ENCODE results near the gene GPC5.

The GPC5 gene

DNA sequence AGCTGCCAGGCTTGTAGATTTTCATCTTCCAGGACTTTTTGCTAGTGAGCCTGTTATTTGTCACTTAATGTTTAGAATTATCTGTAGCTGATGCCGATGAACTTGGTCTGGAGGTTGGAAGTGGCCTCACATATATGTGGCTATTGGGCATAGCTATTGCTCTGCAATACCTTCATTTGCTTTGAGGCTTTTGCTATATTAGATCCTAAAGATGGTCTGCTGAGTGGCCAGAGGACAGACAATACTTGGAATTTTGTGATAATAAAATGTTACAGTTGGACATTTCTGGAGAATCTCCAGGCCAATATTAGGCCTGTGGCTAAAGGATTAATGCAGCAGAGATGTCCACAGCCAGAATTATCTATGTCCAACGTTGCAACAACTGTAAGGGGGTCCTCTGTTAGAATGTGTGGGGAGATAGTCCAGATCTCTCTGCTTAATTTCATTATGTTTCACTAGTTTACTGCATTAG lies 222.3 kb downstream of the GPC5 start:
- CTCF ChIA-PET = interaction anchor here (1.6 kb wide), 1 partner anchor 9 kb away, joined by 4 read pairs; no protein-coding TSS in a partner anchor
- no peak for TF ChIP-seq SUZ12 (IDR thresholded peaks at IDR 0.05)
- TF ChIP-seq ZNF384 (IDR thresholded peaks at IDR 0.05) = no peak
- TF ChIP-seq ARNT (IDR thresholded peaks at IDR 0.05) = no peak
- no peak for TF ChIP-seq ELF4 (IDR thresholded peaks at IDR 0.05)
- no peak for TF ChIP-seq CTBP1 (IDR thresholded peaks at IDR 0.05; ENCODE audit: borderline replicate concordance)
- no peak for TF ChIP-seq NFRKB (IDR thresholded peaks at IDR 0.05)
- TF ChIP-seq FOXM1 (IDR thresholded peaks at IDR 0.05; ENCODE audit: borderline replicate concordance) = no peak
- TF ChIP-seq, protein P1, sequence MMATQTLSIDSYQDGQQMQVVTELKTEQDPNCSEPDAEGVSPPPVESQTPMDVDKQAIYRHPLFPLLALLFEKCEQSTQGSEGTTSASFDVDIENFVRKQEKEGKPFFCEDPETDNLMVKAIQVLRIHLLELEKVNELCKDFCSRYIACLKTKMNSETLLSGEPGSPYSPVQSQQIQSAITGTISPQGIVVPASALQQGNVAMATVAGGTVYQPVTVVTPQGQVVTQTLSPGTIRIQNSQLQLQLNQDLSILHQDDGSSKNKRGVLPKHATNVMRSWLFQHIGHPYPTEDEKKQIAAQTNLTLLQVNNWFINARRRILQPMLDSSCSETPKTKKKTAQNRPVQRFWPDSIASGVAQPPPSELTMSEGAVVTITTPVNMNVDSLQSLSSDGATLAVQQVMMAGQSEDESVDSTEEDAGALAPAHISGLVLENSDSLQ (IDR thresholded peaks at IDR 0.05) = no peak
- POLR2A ChIA-PET = no interaction called here
- DNase-seq (ENCODE audit: extremely low spot score) = no peak

DNA sequence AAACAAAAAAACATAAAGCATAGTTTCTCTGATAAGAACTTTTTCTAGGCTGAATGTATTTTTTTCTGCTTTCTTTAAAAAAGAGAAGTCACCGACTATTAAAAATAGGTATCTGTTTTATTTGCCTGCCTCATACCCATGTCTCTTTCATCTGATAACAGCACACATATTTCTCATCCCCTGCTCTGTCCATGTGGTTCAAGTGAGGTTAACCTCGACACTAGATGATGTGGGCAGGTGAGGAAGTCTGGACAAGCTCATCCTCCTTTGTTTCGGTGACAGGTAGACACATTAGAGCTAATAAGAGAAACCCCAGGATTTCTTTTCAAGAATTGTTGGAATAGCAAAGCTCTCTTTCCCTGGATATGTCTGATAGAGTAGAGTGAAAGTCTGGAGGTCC lies 222.7 kb downstream of the GPC5 start:
- POLR2A ChIA-PET = no interaction called here
- TF ChIP-seq ZNF384 (IDR thresholded peaks at IDR 0.05) = no peak
- TF ChIP-seq HDGF (IDR thresholded peaks at IDR 0.05; ENCODE audit: borderline replicate concordance) = no peak
- TF ChIP-seq SUZ12 (IDR thresholded peaks at IDR 0.05) = no peak
- TF ChIP-seq CTBP1 (IDR thresholded peaks at IDR 0.05; ENCODE audit: borderline replicate concordance) = no peak
- no peak for TF ChIP-seq SP1 (IDR thresholded peaks at IDR 0.05)
- TF ChIP-seq LEF1 (IDR thresholded peaks at IDR 0.05; ENCODE audit: borderline replicate concordance) = no peak
- no peak for TF ChIP-seq FOXM1 (IDR thresholded peaks at IDR 0.05; ENCODE audit: borderline replicate concordance)
- CTCF ChIA-PET = no interaction called here
- no peak for DNase-seq (ENCODE audit: extremely low spot score)

DNA sequence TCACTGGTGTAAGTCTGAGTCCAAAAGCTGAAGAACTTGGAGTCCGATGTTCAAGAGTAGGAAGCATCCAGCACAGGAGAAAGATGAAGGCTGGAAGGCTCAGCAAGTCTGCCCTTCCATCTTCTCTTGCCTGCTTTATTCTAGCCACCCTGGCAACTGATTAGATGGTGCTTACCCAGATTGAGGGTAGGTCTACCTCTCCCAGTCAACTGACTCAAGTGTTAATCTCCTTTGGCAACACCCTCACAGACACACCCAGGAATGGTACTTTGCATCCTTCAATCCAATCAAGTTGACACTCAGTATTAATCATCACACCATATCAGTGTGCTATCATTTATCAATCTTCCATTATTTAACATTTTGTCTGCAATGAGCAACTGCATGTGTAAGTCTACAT lies 223.5 kb downstream of the GPC5 start:
- DNase-seq (ENCODE audit: extremely low spot score) = no peak
- CTCF ChIA-PET = no interaction called here
- POLR2A ChIA-PET = no interaction called here
- no peak for TF ChIP-seq LEF1 (IDR thresholded peaks at IDR 0.05; ENCODE audit: borderline replicate concordance)
- TF ChIP-seq ARNT (IDR thresholded peaks at IDR 0.05) = no peak
- TF ChIP-seq ELF4 (IDR thresholded peaks at IDR 0.05) = no peak

DNA sequence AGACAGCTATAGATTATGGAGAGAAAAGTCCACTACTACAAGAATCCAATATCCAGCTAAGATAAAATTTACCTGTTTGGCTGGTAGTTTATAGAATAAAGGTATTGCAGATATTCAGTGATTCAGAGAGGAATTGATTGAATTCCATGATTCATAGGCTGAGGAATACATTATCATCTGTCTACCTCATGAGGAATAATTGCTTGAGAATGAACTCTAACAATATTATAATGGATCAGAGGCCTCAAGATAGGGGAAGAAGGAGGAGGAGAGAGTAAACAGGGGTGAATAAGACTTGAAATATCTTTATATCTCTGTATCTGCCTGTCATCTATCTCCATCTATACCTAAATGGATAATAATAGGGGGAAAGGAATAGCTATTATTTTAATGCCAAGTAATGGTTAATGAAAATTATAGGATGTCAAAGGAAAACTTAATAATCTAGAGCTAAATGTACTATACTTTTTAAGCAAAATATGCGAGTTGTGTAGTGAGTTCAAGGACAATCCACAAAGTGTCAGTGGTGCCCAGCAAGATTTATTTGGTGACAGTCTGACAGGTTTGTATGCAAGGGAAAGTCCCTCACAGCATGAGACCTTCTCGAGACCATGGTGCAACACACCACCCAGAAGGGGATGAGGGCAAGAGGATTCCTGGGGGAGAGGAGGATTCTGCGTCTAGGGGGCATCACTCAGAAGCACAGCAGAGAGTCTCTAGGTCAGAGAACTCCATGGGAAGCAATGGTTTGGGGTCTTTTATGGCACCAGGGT lies 224.5 kb downstream of the GPC5 start:
- DNase-seq (ENCODE audit: extremely low spot score) = no peak
- POLR2A ChIA-PET = no interaction called here
- CTCF ChIA-PET = no interaction called here
- no peak for TF ChIP-seq ELF4 (IDR thresholded peaks at IDR 0.05)
- TF ChIP-seq, protein P1 (IDR thresholded peaks at IDR 0.05) = peak; percentile 67

DNA sequence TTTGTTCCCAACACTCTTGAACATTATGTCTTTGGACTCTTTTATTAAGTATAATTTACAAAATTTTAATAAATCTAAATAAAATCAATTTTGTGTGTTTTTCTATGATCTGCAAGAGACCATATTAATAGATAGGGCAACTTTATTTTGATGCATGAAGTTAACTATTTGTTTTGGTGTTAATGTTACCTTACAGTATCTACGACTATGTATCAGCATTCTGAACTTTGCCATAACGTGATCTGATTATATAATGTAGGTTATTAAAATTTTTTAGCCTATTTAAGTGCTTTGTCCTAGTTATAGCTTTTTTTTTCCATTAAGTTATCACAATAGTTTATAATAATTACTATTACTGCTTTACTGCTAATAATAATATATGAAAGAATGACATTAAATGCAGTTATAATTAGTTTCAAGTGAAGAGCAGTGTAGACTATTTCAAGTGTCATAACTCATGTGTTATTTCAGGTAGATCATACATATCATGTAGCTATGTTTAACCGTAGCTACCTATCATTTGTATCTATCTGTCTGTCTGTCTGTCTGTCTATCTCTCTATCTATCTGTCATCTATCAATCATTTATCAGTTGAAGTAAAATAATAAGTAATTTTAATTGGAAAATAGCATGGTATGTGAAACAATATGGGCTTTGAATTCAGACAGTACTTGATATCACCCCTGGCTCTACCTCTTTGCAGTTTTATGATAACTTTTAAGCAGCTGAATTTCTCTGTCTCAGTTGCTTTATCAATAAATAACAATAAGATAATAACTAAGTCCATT lies 229.7 kb downstream of the GPC5 start:
- CTCF ChIA-PET = no interaction called here
- POLR2A ChIA-PET = no interaction called here

DNA sequence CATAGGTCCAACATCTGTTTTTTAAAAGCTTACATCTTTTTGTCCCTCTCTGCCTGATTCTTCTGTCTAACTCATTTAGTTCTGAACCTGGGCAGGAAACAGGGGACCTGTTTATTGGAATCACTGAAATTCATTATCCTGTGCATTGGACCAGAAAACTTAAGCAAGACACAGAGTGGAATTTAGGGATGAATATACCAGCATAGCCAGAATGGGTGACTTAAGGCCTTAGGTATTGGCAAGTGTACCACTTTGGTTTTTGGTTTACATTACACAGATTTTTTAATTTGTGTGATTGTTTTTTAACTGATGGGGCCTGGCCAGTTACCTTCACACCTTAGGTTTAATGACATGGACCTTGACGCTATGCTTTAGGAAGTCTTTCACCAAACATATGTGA lies 232.5 kb downstream of the GPC5 start:
- TF ChIP-seq LEF1 (IDR thresholded peaks at IDR 0.05; ENCODE audit: borderline replicate concordance) = no peak
- DNase-seq (ENCODE audit: extremely low spot score) = no peak
- POLR2A ChIA-PET = no interaction called here
- CTCF ChIA-PET = no interaction called here

More for the DNA sequence above, 229.7 kb downstream of the GPC5 start:
- TF ChIP-seq, protein P1 (IDR thresholded peaks at IDR 0.05) = peak; percentile 43; the same call in 1 of the 2 replicates
- TF ChIP-seq TARDBP (IDR thresholded peaks at IDR 0.05) = no peak
- no peak for DNase-seq (ENCODE audit: extremely low spot score)

DNA sequence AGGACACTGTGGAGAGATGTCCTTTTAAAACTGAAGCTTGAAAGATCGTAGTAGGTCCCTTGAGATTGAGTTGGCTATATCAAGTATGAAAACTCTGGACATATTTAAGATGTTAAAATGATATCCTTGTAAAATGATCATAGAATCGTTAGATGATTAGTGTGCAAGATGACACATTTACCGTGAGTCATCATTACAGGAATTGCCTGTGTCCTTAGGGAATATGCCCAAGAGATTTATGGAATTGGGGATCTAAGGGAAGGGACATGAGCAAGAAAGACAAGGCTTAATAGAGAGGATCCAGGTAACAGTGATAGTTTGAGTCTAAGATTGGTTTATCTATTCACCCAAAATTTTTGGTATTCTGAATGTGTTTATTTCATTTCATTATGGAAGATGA lies 233.7 kb downstream of the GPC5 start:
- DNase-seq (ENCODE audit: extremely low spot score) = no peak
- ChIA-PET CTCF (no interaction called here), POLR2A (no interaction called here)
- TF ChIP-seq FOXK2 (IDR thresholded peaks at IDR 0.05) (no peak), SUZ12 (IDR thresholded peaks at IDR 0.05) (no peak), BHLHE40 (IDR thresholded peaks at IDR 0.05; ENCODE audit: borderline replicate concordance) (no peak), CTBP1 (IDR thresholded peaks at IDR 0.05; ENCODE audit: borderline replicate concordance) (no peak), NFRKB (IDR thresholded peaks at IDR 0.05) (no peak), SP1 (IDR thresholded peaks at IDR 0.05) (no peak), HDGF (IDR thresholded peaks at IDR 0.05; ENCODE audit: borderline replicate concordance) (no peak), ARNT (IDR thresholded peaks at IDR 0.05) (no peak), FOXM1 (IDR thresholded peaks at IDR 0.05; ENCODE audit: borderline replicate concordance) (no peak), ELF4 (IDR thresholded peaks at IDR 0.05) (no peak), LEF1 (IDR thresholded peaks at IDR 0.05; ENCODE audit: borderline replicate concordance) (no peak), TARDBP (IDR thresholded peaks at IDR 0.05) (no peak), ZNF384 (IDR thresholded peaks at IDR 0.05) (no peak), FOXA1 (IDR thresholded peaks at IDR 0.05) (no peak)
- TF ChIP-seq, protein P1 (IDR thresholded peaks at IDR 0.05) = no peak

Measured in HEK293T (cell line).